Breast epithelium (tissue), 4 donors: ENCODE data around the gene FAM124A. TPM values are rescaled to one million over a fixed set of nuclear protein-coding genes. Genes with fewer than 3 reads are reported as not detected.

Source experiments
- DNase-seq, 2 donors: peaks; one replicate each; pipeline ENCODE4 v3.0.0-alpha.2; 2019; ENCODE audit warnings: low spot score in 2 of 2
- H3K27ac ChIP-seq, 2 donors: fragments of 200-600 bp; sonication (generic) in 1 of 2; one replicate each; pipeline ENCODE4 v1.5.1; 2016 to 2019; ENCODE audit warnings: mild to moderate bottlenecking in 1 of 2
- H3K27me3 ChIP-seq, 2 donors: fragments of 200-600 bp; sonication (generic) in 1 of 2; one replicate each; pipeline versions ENCODE4 v1.5.1 to v1.6.0; 2017 to 2019; ENCODE audit warnings: control low read depth in 1 of 2, mild to moderate bottlenecking in 1 of 2
- H3K36me3 ChIP-seq: fragments of 200-600 bp; one replicate; pipeline ENCODE4 v1.5.1; 2019
- H3K4me1 ChIP-seq, 2 donors: fragments of 200-600 bp; sonication (generic); one replicate each; pipeline ENCODE4 v1.5.1; 2016 to 2019; ENCODE audit warnings: control low read depth in 1 of 2
- H3K4me3 ChIP-seq, 3 donors: fragments of 200-600 bp; sonication (generic); 1 replicate in 2 of 3; 2 replicates in 1 of 3; pipeline ENCODE4 v1.5.1; 2016 to 2019; ENCODE audit warnings: mild to moderate bottlenecking in 3 of 3, moderate library complexity in 2 of 3
- H3K9me3 ChIP-seq, 2 donors: fragments of 200-600 bp; sonication (generic) in 1 of 2; one replicate each; pipeline ENCODE4 v1.5.1; 2016 to 2019; ENCODE audit warnings: control low read depth in 1 of 2
- POLR2A ChIP-seq: fragments of 450-650 bp; IDR thresholded peaks from one replicate; pipeline ENCODE4 v1.6.1; 2016; ENCODE audit warnings: antibody characterized with exemption, mild to moderate bottlenecking, moderate library complexity
- POLR2AphosphoS5 ChIP-seq, 3 donors: sonication (generic); formaldehyde crosslinking; IDR thresholded peaks; one replicate each; pipeline ENCODE4 v1.6.1; 2017; ENCODE audit warnings: antibody characterized with exemption in 3 of 3
- intact Hi-C: fragments of 100-400 bp; cut with DNase I; formaldehyde crosslinking; loops from one replicate; pipeline ENCODE4 v1.15.1; 2023; ENCODE audit warnings: low total_unique reads
- total RNA-seq, 3 donors: library from RNA; depleted of rRNA; stranded (reverse); fragments of >200 nt; gene quantifications; one replicate each; pipeline ENCODE4 v1.1.0, GENCODE V29; 2016
- TF ChIP-seq, protein P1 (sequence below), 3 donors: fragments of 450-650 bp; IDR thresholded peaks; one replicate each; pipeline ENCODE4 v1.5.1; 2016 to 2017; ENCODE audit warnings: antibody characterized with exemption in 3 of 3, mild to moderate bottlenecking in 3 of 3, moderate library complexity in 3 of 3

FAM124A gene, protein sequence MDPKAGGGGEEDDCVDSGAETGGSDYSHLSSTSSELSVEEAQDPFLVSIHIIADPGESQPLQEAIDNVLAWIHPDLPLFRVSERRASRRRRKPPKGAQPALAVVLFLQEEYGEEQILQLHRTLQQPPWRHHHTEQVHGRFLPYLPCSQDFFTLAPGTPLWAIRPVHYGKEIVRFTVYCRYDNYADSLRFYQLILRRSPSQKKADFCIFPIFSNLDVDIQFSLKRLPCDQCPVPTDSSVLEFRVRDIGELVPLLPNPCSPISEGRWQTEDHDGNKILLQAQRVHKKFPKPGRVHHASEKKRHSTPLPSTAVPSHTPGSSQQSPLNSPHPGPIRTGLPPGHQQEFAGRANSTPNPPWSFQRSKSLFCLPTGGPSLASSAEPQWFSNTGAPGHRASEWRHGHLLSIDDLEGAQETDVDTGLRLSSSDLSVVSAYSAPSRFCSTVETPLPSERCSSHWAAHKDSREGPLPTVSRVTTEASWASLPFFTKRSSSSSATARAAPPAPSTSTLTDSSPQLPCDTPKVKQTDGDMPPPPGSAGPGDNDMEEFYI
- 1 to 10 TPM; 2.2 to 7.9 (median 6.1) TPM for total RNA-seq

DNA sequence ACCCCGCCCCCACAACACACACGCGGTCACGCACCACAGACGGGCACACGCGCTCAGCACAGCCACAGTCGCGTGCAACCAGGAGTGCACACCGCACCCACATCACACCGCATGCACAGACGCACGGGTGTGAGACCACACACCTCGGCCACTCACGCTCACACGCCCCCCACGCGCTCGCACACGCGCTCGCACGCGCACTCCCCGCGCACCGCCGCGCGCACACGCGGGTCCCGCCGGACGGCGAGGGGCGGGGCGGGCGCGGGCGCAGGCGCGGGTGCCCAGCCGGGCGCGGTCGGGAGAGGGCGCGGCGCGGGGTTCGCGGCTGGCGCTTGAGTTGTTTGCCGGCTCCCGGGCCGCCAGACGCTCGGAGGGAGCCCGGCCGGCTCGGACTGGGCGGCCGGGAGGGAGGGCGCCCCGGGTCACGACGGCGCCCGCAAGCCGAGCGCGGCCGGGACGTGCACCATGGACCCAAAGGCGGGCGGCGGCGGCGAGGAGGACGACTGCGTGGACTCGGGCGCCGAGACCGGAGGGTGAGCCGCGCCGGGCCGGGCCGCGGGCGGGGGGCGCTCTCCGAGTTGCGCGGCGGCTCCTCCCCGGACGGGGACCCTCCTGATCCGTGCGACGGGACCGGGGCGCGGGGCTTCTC lies at the start of gene FAM124A:
Gene FAM124A (plus strand): TSS at position 362 of the 649 bp plus-strand sequence. CDS start 104 bp downstream, at position 466.
- DNase-seq: no peak
- no peaks in the 10 kb centered on the region for H3K27me3 ChIP-seq
- H3K27ac ChIP-seq: peak within 1 kb of the TSS; percentile 13 to 48
- H3K36me3 ChIP-seq: no peaks in the 10 kb centered on the region
- no peaks in the 10 kb centered on the region for H3K4me1 ChIP-seq
- no peaks in the 10 kb centered on the region for H3K9me3 ChIP-seq
- peak within 1 kb of the TSS; percentile 73 to 85 (median 74) for H3K4me3 ChIP-seq
- intact Hi-C loops: no loop called here
- TF ChIP-seq, protein P1, sequence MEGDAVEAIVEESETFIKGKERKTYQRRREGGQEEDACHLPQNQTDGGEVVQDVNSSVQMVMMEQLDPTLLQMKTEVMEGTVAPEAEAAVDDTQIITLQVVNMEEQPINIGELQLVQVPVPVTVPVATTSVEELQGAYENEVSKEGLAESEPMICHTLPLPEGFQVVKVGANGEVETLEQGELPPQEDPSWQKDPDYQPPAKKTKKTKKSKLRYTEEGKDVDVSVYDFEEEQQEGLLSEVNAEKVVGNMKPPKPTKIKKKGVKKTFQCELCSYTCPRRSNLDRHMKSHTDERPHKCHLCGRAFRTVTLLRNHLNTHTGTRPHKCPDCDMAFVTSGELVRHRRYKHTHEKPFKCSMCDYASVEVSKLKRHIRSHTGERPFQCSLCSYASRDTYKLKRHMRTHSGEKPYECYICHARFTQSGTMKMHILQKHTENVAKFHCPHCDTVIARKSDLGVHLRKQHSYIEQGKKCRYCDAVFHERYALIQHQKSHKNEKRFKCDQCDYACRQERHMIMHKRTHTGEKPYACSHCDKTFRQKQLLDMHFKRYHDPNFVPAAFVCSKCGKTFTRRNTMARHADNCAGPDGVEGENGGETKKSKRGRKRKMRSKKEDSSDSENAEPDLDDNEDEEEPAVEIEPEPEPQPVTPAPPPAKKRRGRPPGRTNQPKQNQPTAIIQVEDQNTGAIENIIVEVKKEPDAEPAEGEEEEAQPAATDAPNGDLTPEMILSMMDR (IDR thresholded peaks at IDR 0.05): peak in 1 of 3 donors; percentile 57
- TF ChIP-seq POLR2A (no peak), POLR2AphosphoS5 (IDR thresholded peaks at IDR 0.05) (no peak)

DNA sequence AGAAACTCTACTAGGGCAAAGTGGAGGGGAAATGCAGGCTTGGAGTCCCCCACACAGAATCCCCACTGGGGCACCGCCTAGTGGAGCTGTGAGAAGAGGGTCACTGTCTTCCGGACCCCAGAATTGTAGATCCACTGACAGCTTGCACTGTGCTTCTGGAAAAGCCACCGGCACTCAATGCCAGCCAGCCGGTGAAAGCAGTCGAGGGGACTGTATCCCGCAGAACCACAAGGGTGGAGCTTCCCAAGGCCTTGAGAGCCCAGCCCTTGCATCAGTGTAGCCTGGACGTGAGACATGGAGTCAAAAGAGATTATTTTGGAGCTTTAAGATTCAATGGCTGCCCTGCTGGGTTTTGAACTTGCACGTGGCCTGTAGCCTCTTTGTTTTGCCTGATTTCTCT lies 47.2 kb upstream of the FAM124A start:
- H3K9me3 ChIP-seq: no peaks in the 10 kb centered on the region
- TF ChIP-seq, protein P1 (IDR thresholded peaks at IDR 0.05): no peak
- TF ChIP-seq POLR2AphosphoS5 (IDR thresholded peaks at IDR 0.05) (no peak), POLR2A (no peak)
- no peak for DNase-seq
- H3K36me3 ChIP-seq: no peaks in the 10 kb centered on the region
- no peaks in the 10 kb centered on the region for H3K27me3 ChIP-seq
- no peak overlapping the region for H3K27ac ChIP-seq
- intact Hi-C loops: no loop called here
- H3K4me1 ChIP-seq: no peaks in the 10 kb centered on the region
- H3K4me3 ChIP-seq: no peak overlapping the region

DNA sequence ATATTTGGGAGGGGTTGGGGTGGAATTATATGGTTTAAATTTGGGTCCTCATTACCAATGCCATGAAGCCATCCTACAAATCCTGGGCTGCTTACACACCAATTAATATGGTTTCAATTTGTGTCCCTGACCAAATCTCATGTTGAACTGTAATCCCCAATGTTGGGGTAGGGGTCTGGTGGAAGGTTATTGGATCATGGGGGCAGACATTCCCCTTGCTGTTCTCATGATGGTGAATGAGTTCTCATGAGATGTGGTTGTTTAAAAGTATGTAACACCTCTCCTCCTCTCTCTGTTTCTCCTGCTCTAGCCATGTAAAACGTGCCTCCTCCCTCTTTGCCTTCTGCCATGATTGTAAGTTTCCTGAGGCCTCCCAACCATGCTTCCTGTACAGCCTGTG lies 46.6 kb upstream of the FAM124A start:
- intact Hi-C loops: no loop called here
- TF ChIP-seq POLR2A: no peak
- TF ChIP-seq, protein P1 (IDR thresholded peaks at IDR 0.05): no peak
- no peak for TF ChIP-seq POLR2AphosphoS5 (IDR thresholded peaks at IDR 0.05)

DNA sequence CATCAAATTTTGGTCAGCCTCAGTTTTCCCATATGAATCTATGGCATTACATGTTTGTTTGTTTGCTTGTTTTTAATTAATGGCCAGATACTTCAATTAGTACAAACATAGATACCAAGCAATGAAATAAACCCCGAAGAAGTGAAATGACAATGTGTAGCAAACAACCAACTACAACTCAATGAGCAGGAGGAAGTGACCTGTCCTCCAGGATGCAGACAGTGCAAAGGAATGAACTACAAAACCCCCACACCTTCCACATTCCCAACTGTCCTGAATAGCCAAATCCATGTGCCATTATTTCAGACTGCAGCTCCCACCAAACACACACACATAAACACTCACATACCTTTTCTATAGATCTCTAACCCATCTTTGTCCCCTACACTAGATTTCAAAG lies 45.0 kb upstream of the FAM124A start:
- no peak overlapping the region for H3K4me3 ChIP-seq
- peaks cover 0 to 4% of the 10 kb centered on the region in 2 donors for H3K27me3 ChIP-seq
- no peaks in the 10 kb centered on the region for H3K9me3 ChIP-seq
- no peaks in the 10 kb centered on the region for H3K4me1 ChIP-seq
- TF ChIP-seq POLR2AphosphoS5 (IDR thresholded peaks at IDR 0.05) (no peak), POLR2A (no peak)
- TF ChIP-seq, protein P1 (IDR thresholded peaks at IDR 0.05): no peak
- H3K27ac ChIP-seq: no peak overlapping the region
- no peak for DNase-seq
- no peaks in the 10 kb centered on the region for H3K36me3 ChIP-seq
- intact Hi-C loops: no loop called here

More for the DNA sequence above, 46.6 kb upstream of the FAM124A start:
- no peaks in the 10 kb centered on the region for H3K27me3 ChIP-seq
- no peak for DNase-seq
- no peaks in the 10 kb centered on the region for H3K36me3 ChIP-seq
- H3K27ac ChIP-seq: no peak overlapping the region
- no peaks in the 10 kb centered on the region for H3K9me3 ChIP-seq
- no peak overlapping the region for H3K4me3 ChIP-seq
- no peaks in the 10 kb centered on the region for H3K4me1 ChIP-seq
